Hematopoietic multipotent progenitor cell (in vitro differentiated cells): Measurements from ENCODE around the gene ADCYAP1. TPM values are rescaled to one million over a fixed set of nuclear protein-coding genes. Genes with fewer than 3 reads are reported as not detected.
"Not testable (repeated sequence)": the region's sequence is repeated elsewhere in the genome, so short reads cannot be mapped to it uniquely, and the experiment has no call there.

Source experiments
- DNase-seq, 3 donors: peaks; one replicate each; pipeline ENCODE4 v3.0.0-alpha.2; 2011 to 2015; ENCODE audit warnings: low read depth in 2 of 3, low spot score in 2 of 3
- total RNA-seq: library from RNA; depleted of rRNA; stranded (reverse); fragments of >200 nt; gene quantifications from one replicate; pipeline ENCODE4 v1.2.3, GENCODE V29; 2012

The ADCYAP1 gene
- 0.27 TPM for total RNA-seq

DNA sequence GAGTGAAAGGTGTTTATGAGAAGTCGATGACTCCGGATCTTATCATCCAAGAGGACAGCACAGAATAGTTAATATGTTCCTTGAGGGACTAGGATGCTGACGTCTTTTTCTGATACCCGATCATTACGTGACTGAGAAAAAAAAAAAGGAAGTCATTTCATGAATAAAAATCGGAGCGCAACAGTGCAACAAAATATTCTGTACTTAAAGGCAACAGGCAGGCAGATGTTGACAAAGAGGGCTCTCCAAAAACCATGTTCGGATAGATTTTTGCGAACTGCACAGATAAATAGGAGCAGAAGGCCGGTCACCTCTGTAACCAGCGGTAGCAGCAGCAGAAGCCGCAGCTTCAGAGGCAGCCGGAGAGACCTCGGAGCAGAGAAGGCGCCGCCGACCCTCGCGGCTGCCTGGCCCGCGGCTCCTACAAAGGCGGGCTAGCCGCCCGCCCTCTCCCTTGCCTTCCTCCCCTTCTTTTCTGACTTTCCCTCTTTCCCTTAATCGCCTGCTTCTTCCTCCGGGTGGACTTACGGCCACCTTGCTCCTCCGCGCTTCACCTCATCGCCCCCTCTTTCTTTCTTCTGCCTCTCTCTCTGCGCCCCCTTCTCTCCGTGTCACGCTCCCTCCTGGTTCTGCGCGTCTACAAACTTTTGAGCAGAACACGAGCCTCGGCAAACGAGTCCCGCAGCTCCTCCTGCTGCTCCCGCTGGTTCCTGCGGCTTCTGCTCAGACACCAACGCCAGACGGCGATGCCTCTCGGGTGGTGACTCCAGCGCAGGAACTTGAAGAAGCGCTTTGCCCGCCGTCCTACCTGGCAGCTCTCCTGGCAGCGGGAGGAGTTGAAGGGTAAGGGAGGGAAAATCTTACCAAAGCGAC, at the start of gene ADCYAP1:
ADCYAP1 (plus strand) TSS at position 654 of the 873 bp plus-strand sequence. CDS start 516 bp downstream, outside the sequence.
- peak in 1 of 3 donors; percentile 27 for DNase-seq

- DNase-seq: no peak
Observed at GRCh38 chr18:857986-858385, 46.7 kb upstream of the ADCYAP1 start.

DNA sequence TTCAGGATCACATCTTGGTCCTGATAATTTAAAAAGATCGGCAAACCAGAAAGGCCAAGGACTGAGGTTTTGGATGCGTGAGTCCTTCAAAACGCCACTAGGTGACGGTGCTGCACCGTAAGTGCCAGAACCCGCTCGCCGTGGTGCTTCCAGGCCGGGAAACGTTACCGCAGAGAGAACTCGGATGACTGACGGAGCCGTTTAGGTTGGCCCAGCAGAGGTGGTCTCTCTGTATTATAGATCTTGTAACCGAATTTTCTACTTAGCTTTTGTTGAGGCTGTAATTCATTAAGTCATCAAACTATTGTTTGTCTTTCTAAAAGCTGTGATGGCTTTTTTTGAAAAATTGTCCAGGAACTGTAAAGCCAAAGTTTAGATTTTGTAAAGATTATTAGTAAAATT, 39.8 kb upstream of the ADCYAP1 start:
- peak; percentile 16 to 84 (median 77) for DNase-seq

- no peak for DNase-seq
Observed at GRCh38 chr18:867257-867656, 37.4 kb upstream of the ADCYAP1 start.

DNA sequence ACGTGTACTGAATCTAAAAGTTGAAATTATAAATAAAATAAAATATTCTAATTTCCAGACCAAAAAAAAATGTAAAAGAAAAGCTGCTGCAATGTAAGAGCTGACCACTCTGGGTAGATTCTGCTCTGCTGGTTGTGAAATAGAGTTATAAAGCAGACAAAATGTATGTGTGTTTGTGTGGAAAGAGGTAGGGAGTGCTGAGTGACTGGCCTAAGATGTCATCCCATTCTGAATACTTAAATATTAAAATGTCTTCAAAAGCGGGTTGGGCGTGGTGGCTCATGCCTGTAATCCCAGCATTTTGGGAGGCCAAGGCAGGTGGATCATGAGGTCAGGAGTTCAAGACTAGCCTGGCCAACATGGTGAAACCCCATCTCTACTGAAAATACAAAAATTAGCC, 31.2 kb upstream of the ADCYAP1 start:
- not testable (repeated sequence) for DNase-seq

DNA sequence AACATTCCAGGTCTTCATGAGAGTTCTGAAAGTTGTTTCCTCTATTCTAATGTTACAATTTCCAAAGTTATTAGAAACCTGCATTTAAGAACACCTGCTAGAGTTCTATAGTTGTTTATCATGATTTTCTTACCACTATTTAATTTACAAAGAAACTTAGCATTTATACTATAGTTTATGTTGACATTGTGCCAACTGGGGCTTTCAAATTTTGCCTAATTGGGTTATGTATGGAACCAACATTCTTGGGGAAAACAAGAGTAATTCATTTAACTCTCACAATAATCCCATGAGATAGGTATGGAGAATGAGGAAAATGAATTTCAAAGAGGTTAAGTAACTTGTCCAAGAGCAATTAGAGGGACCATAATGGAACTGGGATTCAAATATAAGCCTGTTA, 28.8 kb upstream of the ADCYAP1 start:
- DNase-seq: no peak

DNA sequence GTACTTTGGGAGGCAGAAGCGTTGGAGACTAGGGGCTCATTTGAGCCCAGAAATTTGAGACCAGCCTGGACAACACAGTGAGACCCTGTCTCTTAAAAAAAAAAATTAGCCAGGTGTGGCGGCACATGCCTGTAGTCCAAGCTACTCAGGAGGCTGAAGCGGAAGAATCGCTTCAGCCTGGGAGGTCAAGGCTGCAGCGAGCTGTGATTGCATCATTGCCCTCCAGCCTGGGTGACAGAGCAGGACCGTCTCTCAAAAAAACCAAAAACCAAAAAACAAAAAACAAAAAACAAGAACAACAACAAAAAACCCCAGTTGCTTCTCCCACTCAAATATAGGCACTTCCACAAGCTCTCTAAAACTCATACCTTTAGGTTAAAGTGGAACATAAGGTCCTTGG, 27.4 kb upstream of the ADCYAP1 start:
- no peak for DNase-seq

GRCh38 chr18:886076-886475, 18.6 kb upstream of the ADCYAP1 start:
- DNase-seq: no peak

DNA sequence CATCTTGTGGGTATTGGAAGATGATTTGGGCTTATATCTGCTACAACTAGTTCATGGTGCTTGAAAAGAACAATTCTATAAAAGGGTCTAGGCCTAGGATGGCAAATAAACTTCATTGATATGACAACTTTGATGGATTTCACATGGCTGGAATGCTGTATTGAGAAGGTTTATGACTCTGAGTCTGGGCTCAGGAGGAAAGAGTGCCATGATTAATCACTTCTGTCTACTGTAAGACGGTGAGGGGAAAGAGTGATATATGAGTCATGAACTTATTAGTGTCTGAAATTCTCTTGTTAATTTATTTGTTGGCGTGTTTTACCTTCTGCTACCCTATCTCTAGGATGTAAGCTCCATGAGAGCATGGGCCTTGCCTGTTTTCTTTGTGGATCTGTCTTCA, 17.0 kb upstream of the ADCYAP1 start:
- DNase-seq: no peak

DNA sequence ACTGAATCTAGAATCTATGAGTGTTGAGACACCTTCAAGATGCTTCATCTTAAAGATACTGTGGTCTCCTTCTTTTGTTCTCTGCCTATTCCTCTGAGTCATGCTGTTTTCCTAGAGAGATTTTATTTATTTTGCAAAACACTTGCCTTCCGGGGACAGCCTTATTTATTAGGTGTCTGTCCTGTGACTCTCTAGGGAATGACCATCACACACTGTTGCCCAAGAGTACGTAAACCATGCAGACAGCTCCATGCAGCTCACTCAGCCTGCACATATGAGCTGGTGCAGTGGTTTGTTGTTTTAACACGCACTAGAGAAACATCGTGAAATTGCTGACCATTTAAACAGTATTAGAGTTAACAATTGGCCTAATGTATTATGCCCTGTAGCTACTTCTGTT, 12.4 kb upstream of the ADCYAP1 start:
- no peak for DNase-seq

GRCh38 chr18:896315-896714, 8.4 kb upstream of the ADCYAP1 start:
- no peak for DNase-seq

- DNase-seq: no peak
Observed at GRCh38 chr18:901761-902160, 2.9 kb upstream of the ADCYAP1 start.

GRCh38 chr18:902229-902628, 2.4 kb upstream of the ADCYAP1 start:
- DNase-seq: no peak

- peak in 2 of 3 donors; percentile 72 to 85 for DNase-seq
Observed at GRCh38 chr18:903701-904100, 970 bp upstream of the ADCYAP1 start.

DNA sequence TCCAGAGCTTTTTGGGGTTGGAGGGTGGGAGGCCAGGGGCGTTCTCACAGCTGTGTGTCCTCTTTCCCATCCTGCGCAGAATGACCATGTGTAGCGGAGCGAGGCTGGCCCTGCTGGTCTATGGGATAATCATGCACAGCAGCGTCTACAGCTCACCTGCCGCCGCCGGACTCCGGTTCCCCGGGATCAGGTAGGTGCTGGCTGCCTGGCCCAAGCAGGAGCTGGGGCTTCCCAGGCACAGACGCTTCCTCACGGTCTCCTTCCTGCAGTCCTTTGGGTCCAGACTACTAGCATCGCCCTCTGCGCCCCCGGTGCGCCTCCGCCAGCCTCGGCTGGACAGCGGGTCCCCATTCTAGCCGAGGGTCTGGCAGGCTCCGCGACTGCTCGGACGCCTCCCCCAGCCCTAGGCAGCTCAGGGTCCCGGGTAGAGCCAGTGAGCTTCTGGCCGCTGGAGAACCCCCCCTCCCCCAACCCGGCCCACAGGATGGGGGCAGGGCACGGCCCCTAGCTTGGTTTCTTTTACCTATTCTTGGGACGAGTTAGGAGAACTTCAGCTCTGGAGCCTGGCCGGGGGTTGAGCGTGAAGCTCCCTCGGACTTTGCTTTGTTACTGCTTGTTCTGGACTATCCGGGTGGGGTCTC, 756 bp downstream of the ADCYAP1 start:
- DNase-seq: no peak

- no peak for DNase-seq
Observed at GRCh38 chr18:905948-906415, 1.3 kb downstream of the ADCYAP1 start.

GRCh38 chr18:906416-907114, 1.9 kb downstream of the ADCYAP1 start:
- peak in 1 of 3 donors; percentile 21 for DNase-seq

GRCh38 chr18:907115-907884, 2.6 kb downstream of the ADCYAP1 start:
- DNase-seq: peak in 1 of 3 donors; percentile 9

DNA sequence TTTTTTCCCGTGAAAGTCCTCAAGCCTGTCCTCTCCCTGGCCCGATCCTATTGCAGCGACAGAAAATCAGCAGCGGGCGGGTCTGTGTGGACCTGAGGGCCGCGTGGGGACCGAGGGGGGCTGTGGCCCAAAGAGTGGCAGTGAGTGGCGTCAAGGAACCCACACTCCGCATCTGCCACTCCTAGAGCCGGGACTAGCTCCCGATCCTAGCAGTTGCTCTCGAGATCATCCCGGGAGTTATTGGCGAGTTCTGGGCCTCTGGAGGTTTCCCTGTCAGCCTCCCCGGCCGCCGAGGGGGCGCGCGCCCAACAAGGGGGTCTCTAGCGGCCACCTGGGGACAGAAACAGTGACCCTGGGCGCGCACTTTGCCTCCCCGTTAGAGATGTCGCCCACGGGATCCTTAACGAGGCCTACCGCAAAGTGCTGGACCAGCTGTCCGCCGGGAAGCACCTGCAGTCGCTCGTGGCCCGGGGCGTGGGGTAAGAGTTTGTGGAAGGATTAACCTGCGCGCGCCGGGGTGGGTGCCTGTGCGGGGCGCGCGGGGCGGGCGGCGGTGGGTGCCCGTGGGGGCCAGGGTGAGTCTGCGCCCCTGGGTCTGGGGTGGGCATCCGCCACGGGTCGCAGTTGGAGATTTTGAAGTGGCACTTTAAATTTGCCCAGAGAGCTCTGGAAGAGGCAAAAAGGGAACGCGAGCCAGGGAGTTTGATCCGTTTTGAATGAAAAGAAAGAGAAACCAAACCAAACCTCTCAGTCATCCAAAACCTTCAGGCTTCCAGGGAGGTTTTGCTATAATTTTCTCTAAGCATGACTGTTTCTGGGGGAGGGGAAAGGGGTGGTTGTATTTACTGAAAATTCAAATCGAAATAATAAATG, 3.5 kb downstream of the ADCYAP1 start:
- peak in 1 of 3 donors; percentile 47 for DNase-seq
